ENCODE data around the gene ARID1B.
A peak's percentile ranks its signal among the peaks of the same experiment; 100 is the strongest.

Gene ARID1B

DNA sequence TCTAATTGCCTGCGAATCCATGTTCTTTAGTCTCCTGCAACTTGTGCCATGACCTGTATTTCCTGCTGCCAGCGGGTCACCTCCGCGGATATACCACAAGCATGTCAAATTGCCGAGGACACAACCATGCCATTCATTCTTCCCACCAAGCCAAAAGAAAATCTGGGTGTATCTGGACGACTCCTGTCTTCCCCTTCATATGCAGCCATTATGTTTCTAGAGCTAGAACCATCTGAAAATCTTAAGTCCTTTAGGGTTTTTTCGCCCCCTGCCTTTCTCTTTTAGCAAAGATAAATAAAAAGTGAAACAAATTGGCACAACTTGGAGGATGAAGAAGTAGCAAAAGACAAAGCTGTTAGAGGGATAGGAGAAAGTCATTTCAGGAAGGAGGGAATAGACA is 242.6 kb downstream of the ARID1B start:
- no peaks in the 10 kb centered on the region for H3K27me3 ChIP-seq
- peaks cover 25 to 31% of the 10 kb centered on the region in 2 experiments for H3K4me1 ChIP-seq (ENCODE audit: control insufficient read depth in 1 of 2, insufficient read depth in 1 of 2, low read depth in 1 of 2, low read length in 1 of 2)
- no peaks in the 10 kb centered on the region for H3K36me3 ChIP-seq
- TF ChIP-seq, protein P1, sequence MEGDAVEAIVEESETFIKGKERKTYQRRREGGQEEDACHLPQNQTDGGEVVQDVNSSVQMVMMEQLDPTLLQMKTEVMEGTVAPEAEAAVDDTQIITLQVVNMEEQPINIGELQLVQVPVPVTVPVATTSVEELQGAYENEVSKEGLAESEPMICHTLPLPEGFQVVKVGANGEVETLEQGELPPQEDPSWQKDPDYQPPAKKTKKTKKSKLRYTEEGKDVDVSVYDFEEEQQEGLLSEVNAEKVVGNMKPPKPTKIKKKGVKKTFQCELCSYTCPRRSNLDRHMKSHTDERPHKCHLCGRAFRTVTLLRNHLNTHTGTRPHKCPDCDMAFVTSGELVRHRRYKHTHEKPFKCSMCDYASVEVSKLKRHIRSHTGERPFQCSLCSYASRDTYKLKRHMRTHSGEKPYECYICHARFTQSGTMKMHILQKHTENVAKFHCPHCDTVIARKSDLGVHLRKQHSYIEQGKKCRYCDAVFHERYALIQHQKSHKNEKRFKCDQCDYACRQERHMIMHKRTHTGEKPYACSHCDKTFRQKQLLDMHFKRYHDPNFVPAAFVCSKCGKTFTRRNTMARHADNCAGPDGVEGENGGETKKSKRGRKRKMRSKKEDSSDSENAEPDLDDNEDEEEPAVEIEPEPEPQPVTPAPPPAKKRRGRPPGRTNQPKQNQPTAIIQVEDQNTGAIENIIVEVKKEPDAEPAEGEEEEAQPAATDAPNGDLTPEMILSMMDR (IDR thresholded peaks at IDR 0.05) = no peak
- no peaks in the 10 kb centered on the region for H3K9me3 ChIP-seq
- H3K27ac ChIP-seq = peak overlapping the region; percentile 50
- H3K4me3 ChIP-seq (ENCODE audit: low read depth in 1 of 2, low read length in 1 of 2) = peak overlapping the region; percentile 2 to 15

- TF ChIP-seq, protein P1 (IDR thresholded peaks at IDR 0.05) = no peak
Measured at GRCh38 chr6:157020398-157020797, 243.2 kb downstream of the ARID1B start.

DNA sequence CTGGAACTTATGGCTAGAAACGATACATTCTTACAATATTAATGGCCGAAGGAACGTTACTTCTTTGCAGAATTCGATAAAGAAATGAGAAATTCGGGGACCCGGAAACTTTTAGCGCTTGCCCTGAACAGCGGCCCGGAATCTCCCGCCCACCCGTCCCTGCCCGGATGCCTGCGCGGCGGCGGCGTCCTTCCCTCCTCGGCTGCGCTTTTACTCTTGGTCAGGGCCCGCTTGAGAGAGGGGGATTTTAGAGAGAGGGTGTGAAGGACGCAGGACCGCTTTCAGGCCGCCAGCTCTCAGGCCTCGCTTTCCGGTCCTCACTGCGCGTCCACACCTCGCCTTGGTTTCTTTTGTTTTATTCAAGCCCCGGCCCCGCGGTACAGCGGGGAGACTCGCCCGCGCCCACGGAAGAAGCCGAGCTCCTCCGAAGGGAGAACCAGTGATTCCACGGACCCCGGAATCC is 243.7 kb downstream of the ARID1B start:
- Histone ChIP-seq H3K4me1 (ENCODE audit: control insufficient read depth in 1 of 2, insufficient read depth in 1 of 2, low read depth in 1 of 2, low read length in 1 of 2) (peaks cover 25 to 31% of the 10 kb centered on the region in 2 experiments), H3K9me3 (no peaks in the 10 kb centered on the region), H3K4me3 (ENCODE audit: low read depth in 1 of 2, low read length in 1 of 2) (peak overlapping the region; percentile 92 to 95)

More at GRCh38 chr6:157020398-157020797, 243.2 kb downstream of the ARID1B start:
- Histone ChIP-seq H3K27me3 (no peaks in the 10 kb centered on the region), H3K4me3 (ENCODE audit: low read depth in 1 of 2, low read length in 1 of 2) (peak overlapping the region; percentile 92 to 95), H3K36me3 (no peaks in the 10 kb centered on the region), H3K9me3 (no peaks in the 10 kb centered on the region), H3K27ac (peak overlapping the region; percentile 97), H3K4me1 (ENCODE audit: control insufficient read depth in 1 of 2, insufficient read depth in 1 of 2, low read depth in 1 of 2, low read length in 1 of 2) (peaks cover 25 to 31% of the 10 kb centered on the region in 2 experiments)

GRCh38 chr6:157021344-157021992 is 244.3 kb downstream of the ARID1B start:
- no peaks in the 10 kb centered on the region for H3K9me3 ChIP-seq
- TF ChIP-seq, protein P1 (IDR thresholded peaks at IDR 0.05) = peak; percentile 54
- no peaks in the 10 kb centered on the region for H3K27me3 ChIP-seq
- H3K4me3 ChIP-seq (ENCODE audit: low read depth in 1 of 2, low read length in 1 of 2) = peak overlapping the region; percentile 92 to 95
- H3K4me1 ChIP-seq (ENCODE audit: control insufficient read depth in 1 of 2, insufficient read depth in 1 of 2, low read depth in 1 of 2, low read length in 1 of 2) = peaks cover 25 to 31% of the 10 kb centered on the region in 2 experiments
- peak overlapping the region; percentile 97 for H3K27ac ChIP-seq
- H3K36me3 ChIP-seq = no peaks in the 10 kb centered on the region

More for the DNA sequence above, 243.7 kb downstream of the ARID1B start:
- TF ChIP-seq, protein P1 (IDR thresholded peaks at IDR 0.05) = no peak
- H3K36me3 ChIP-seq = no peaks in the 10 kb centered on the region
- H3K27me3 ChIP-seq = no peaks in the 10 kb centered on the region
- H3K27ac ChIP-seq = peak overlapping the region; percentile 97

DNA sequence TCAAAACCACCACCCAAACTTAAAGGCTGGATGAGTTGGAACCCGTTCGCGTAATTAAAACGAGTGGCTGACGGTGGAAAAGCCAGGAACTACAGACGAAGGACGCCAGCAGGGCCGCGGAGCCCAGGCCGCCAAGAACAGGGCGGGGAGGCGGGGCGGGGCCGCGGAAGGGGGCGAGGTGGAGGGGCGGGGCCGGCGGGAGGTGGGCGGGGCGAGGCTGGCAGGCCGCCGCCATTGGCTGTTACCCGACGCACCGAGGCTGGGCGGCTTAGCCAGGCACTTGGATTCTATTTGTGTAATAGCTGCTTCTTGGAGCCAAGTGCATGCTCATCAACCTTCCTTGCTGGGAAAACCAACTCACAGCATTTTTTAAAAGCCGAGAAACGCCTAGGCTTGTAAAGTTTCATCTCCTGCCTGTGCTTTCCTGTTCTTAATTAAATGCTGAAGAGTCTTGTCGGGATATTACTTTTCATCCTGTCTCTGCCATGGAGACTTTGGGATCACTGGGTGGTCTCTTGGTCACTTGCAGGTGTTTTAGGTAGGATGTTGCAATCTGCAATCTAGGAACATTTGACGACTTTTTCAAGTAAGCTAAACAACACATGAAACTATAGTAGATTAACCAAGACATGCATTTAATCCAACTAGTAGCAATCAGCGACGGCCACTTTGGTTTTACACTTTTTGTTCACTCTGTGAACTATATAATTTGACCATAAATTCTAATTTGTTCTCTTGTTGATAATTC is 245.0 kb downstream of the ARID1B start:
- Histone ChIP-seq H3K36me3 (no peaks in the 10 kb centered on the region), H3K27me3 (no peaks in the 10 kb centered on the region), H3K27ac (peak overlapping the region; percentile 97), H3K9me3 (no peaks in the 10 kb centered on the region), H3K4me1 (ENCODE audit: control insufficient read depth in 1 of 2, insufficient read depth in 1 of 2, low read depth in 1 of 2, low read length in 1 of 2) (peaks cover 25 to 31% of the 10 kb centered on the region in 2 experiments), H3K4me3 (ENCODE audit: low read depth in 1 of 2, low read length in 1 of 2) (peak overlapping the region; percentile 92 to 95)
- TF ChIP-seq, protein P1 (IDR thresholded peaks at IDR 0.05) = peak; percentile 49

All from neutrophil (primary cell).